ENCODE measurements around the gene PPP2R2D.
"Not testable (repeated sequence)": the region's sequence is repeated elsewhere in the genome, so short reads cannot be mapped to it uniquely, and the experiment has no call there.

PPP2R2D gene

GRCh38 chr10:131977323-131978096, 76.7 kb downstream of the PPP2R2D start:
- no peak for DNase-seq (ENCODE audit: low spot score)

- no peak for DNase-seq (ENCODE audit: low spot score)
Observed at GRCh38 chr10:131978366-131978765, 77.6 kb downstream of the PPP2R2D start.

DNA sequence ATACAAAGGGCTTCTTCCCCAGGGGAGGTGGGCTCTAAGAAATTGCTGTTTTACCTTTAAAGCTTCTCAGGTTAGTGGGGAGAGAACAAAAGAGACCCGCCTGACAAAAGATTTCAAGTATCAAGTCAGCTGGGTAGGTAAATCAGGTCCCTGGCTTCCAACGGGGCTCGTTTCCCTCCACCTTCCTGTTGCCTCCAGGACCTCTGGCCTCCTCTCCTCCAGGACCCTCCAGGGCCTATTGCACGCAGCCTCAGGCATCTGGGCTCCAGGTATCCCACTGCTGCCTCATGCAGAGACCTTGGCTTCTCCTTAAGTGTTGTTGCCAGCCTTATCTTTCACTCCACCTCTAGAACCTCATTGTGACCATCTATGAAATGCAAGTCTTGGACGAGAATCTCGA, 78.0 kb downstream of the PPP2R2D start:
- DNase-seq (ENCODE audit: low spot score), result no peak

DNA sequence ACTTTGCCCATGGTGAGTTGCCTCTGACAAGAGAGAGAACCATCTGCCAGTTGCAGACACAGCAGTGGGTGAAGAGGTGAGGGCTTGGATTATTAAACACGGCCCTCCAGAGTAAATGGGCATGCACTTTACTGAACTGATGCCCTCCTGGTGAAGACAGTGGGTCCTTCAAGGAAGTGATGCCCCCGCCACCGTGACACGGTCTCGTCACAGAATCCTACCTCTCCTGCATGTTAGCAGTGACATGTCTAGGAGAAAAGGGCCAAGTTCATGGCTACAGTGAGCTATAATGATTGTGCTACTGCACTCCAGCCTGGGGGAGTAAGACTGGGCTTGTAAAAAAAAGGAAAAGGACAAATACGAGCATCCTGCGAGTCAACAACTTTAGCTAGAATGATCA, 78.5 kb downstream of the PPP2R2D start:
- no peak for DNase-seq (ENCODE audit: low spot score)

- DNase-seq (ENCODE audit: low spot score), result peak; percentile 69
Observed at GRCh38 chr10:131979821-131980270, 79.0 kb downstream of the PPP2R2D start.

DNA sequence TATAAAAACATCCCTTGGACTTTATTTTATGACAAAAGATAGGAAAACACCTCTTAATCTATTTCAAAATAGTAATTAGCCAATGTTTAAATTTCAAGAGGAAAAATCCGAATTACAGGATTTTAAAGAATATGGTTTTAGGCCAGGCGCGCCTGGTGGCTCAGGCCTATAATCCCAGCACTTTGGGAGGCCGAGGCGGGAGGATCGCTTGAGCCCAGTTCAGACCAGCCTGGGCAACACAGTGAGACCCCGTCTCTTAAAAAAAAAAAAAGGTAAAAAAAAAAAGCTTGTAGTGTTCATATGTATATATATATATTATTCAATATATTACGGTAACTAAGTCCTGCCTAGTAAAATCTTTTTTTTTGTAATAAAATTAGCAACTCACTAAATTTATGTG, 79.5 kb downstream of the PPP2R2D start:
- DNase-seq (ENCODE audit: low spot score), result no peak

DNA sequence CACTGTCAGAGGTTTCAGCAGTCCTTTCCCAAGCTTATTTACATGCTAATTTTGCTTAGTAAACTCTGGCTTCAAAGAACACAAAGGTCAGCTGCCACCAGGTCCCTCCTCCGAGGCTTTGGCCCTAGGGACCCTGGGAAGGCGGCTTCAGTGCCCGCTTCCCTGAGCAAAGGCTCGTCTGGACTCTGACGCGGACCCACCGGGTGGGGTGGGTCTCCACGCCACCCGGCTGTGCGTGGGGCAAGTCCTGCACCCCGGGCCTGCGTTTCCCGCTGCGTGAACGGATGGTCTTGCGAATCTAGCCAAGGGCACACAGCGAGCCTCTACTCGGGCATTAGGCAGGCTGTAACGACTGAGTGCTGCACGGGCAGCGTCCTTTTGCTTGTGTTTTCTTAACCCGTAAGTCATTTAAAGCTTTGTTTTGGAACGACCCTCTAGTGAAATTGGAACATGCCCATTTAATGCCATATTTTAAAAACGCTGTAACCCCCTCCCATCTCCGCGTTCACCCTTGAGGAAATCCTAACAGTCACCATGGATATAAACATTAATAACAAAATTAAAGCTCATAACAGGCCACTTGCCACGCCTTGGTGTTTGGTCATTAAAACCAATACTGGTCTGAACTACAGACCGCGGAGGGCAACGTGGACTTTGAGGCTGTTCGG, 80.1 kb downstream of the PPP2R2D start:
- no peak for DNase-seq (ENCODE audit: low spot score)

GRCh38 chr10:131981429-131982184, 80.8 kb downstream of the PPP2R2D start, which contains the start of gene BNIP3:
Gene BNIP3 (minus strand): TSS chr10:131981923. CDS start chr10:131981806, 117 bp downstream.
- DNase-seq (ENCODE audit: low spot score), result peak; percentile 100

- peak; percentile 48 for DNase-seq (ENCODE audit: low spot score)
Observed at GRCh38 chr10:131982185-131982756, 81.5 kb downstream of the PPP2R2D start.

DNA sequence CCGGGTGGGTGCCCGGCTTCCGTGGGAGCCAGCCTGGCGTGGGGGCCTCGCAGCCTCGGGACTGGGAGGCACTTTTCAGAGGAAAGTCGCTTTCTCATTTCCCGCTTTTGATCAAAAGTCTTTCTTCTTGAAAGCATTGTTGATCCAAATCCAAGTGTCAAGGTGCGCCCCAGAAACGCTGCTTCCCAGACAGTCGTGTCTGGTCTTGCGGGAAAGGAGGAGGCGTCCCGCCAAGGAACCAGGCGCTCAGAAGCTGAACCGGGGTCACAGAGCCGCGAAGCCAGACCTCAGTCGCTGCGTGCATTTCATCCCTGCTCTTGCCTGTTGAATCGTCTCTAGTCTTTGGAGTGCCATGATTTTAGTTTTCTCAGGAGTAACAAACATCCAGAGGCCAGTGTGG, 82.0 kb downstream of the PPP2R2D start:
- no peak for DNase-seq (ENCODE audit: low spot score)

DNA sequence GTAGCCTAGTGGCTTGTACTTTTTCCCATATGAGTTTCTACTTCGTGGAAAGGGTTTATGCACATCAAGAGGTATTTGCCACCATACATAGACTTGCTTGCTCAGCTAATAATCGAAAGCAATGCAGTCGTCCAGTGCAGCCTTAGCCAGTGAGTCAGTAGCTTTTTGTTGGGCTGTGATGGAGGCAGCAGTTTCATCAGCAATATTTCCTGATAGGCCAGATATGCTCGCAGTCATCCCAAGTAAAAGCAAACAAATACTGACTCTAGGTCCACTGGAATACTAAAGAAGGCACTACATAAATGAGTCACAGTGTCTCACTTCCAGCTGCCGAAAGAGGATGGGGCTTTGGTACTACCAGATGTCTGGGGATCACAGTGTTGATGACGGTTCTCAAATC, 83.0 kb downstream of the PPP2R2D start:
- DNase-seq (ENCODE audit: low spot score), result peak; percentile 73

DNA sequence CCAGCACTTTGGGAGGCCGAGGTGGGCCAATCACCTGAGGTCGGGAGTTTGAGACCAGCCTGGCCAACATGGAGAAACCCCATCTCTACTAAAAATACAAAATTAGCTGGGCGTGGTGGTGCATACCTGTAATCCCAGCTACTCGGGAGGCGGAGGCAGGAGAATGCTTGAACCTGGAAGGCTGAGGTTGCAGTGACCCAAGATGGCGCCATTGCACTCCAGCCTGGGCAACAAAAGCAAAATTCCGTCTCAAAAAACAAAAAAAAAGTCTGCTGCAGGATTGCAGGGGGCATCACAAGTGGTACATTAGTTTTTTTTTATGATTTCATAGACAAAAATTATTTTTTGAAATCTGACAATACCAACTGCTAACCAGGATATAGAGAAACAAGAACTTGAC, 86.0 kb downstream of the PPP2R2D start:
- not testable (repeated sequence) for DNase-seq (ENCODE audit: low spot score)

- not testable (repeated sequence) for DNase-seq (ENCODE audit: low spot score)
Observed at GRCh38 chr10:131987301-131987700, 86.5 kb downstream of the PPP2R2D start.

DNA sequence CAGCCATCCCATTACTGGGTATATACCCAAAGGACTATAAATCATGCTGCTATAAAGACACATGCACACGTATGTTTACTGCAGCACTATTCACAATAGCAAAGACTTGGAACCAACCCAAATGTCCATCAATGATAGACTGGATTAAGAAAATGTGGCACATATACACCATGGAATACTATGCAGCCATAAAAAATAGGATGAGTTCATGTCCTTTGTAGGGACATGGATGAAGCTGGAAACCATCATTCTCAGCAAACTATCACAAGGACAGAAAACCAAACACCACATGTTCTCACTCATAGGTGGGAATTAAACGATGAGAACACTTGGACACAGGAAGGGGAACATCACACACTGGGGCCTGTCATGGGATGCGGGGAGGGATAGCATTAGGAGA, 87.0 kb downstream of the PPP2R2D start:
- not testable (repeated sequence) for DNase-seq (ENCODE audit: low spot score)

- DNase-seq (ENCODE audit: low spot score), result no peak
Observed at GRCh38 chr10:131991726-131992125, 90.9 kb downstream of the PPP2R2D start.

DNA sequence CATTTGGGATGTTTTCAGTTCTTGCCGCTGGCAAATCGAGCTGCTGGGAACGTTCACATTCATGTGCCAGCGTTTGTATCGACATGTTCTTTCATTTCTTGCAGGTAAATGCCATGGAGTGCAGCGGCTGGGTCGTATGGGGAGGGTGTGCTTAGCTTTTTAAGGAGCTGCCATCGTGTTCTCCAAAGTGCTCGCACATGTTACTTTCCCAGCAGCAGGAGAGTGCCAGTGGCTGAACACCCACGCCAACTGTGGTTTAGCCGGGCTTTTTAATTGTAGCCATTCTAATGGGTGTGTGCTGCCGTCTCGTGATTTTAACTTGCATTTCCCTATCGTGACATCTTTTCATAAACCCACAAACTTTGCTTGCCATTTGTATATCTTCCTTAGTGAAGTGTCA, 92.5 kb downstream of the PPP2R2D start:
- no peak for DNase-seq (ENCODE audit: low spot score)

- DNase-seq (ENCODE audit: low spot score), result no peak
Observed at GRCh38 chr10:131994435-131994834, 93.6 kb downstream of the PPP2R2D start.

GRCh38 chr10:131996466-131997365, 95.9 kb downstream of the PPP2R2D start:
- no peak for DNase-seq (ENCODE audit: low spot score)

- DNase-seq (ENCODE audit: low spot score), result peak; percentile 82
Observed at GRCh38 chr10:131997366-131998049, 96.7 kb downstream of the PPP2R2D start.

DNA sequence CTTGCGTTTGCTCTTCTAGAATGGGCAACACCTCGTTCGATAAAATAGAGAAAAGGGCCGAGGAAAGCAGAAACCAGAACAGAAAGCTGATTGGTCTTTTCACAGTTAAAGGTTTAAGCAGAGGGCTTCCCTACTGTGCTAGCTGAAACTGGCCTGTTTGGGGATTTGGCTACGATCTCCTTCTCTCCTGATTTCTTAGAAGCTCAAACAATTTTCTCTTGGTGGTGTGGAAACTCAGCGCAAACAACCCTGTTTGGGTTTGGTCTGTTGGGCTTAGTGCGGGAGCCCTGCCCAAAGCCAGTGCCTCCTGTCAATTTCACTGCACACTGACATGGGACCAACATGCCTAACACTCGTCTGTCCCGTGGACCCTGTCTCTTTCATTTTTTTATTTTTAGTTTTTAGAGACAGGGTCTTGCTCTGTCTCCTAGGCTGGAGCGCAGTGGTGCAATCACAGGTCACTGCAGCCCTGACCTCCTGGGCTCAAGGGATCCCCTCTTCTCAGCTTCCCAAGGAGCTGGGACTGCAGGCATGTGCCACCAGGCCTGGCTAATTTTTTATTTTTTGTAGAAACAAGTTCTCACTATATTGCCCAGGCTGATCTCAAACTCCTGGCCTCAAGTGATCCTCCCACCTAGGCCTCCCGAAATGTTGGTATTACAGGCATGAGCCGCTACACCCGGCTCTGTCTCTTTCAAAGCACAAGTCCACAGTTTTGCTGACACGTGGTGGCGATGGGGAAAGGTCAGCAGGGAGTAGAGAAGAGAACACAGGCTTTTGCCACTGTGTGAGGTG, 97.4 kb downstream of the PPP2R2D start:
- no peak for DNase-seq (ENCODE audit: low spot score)
